Measurements from ENCODE around the gene ZNF223. TPM values are rescaled to one million over a fixed set of nuclear protein-coding genes. Genes with fewer than 3 reads are reported as not detected.

Gene ZNF223
- total and polyA plus RNA-seq, 7 donors: 0.19 to 2.3 (median 1.4) TPM

GRCh38 chr19:44113138-44113783 is 61.4 kb downstream of the ZNF223 start, which contains the start of gene ZNF225:
Gene ZNF225, plus strand, starts transcription at chr19:44113399. Its CDS starts 2,429 bp downstream, at chr19:44115828.
- DNase-seq (peak; percentile 93 to 95), ATAC-seq (peak; percentile 99 to 100 (median 100))
- Histone ChIP-seq H3K27ac (peak within 1 kb of the TSS; percentile 88), H3K36me3 (ENCODE audit: insufficient read depth in 1 of 2, low read depth in 1 of 2) (peaks cover 5 to 33% of the 10 kb centered on the region in 2 donors), H3K27me3 (ENCODE audit: insufficient read depth in 3 of 3, low read length in 2 of 3) (no peaks in the 10 kb centered on the region), H3K4me1 (peaks cover 15% of the 10 kb centered on the region), H3K4me3 (peak within 1 kb of the TSS; percentile 93), H3K9me3 (peaks cover 40% of the 10 kb centered on the region)
- 0% methylated on average over 44 of the region's 44 CpGs for WGBS, 3 donors
- intact Hi-C loops (cut with DNase I): loop anchor here (2.0 to 10.0 kb wide), 5 partner anchors 18 to 242 kb away; partner anchors contain the start of genes ZNF112 (in 1 of the 2), ZNF223 (in 1 of the 2), ZNF224 (in 1 of the 2) and ZNF226 (in 1 of the 2)
- TF ChIP-seq, protein P1, sequence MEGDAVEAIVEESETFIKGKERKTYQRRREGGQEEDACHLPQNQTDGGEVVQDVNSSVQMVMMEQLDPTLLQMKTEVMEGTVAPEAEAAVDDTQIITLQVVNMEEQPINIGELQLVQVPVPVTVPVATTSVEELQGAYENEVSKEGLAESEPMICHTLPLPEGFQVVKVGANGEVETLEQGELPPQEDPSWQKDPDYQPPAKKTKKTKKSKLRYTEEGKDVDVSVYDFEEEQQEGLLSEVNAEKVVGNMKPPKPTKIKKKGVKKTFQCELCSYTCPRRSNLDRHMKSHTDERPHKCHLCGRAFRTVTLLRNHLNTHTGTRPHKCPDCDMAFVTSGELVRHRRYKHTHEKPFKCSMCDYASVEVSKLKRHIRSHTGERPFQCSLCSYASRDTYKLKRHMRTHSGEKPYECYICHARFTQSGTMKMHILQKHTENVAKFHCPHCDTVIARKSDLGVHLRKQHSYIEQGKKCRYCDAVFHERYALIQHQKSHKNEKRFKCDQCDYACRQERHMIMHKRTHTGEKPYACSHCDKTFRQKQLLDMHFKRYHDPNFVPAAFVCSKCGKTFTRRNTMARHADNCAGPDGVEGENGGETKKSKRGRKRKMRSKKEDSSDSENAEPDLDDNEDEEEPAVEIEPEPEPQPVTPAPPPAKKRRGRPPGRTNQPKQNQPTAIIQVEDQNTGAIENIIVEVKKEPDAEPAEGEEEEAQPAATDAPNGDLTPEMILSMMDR (IDR thresholded peaks at IDR 0.05): peak; percentile 10

- DNase-seq: no peak
- TF ChIP-seq, protein P1 (IDR thresholded peaks at IDR 0.05): no peak
- peak in 1 of 4 donors; percentile 9 for ATAC-seq
These were observed 62.1 kb downstream of the ZNF223 start for GRCh38 chr19:44113784-44114390.

More at GRCh38 chr19:44113784-44114390, 62.1 kb downstream of the ZNF223 start:
- Histone ChIP-seq H3K9me3 (peaks cover 34% of the 10 kb centered on the region), H3K4me3 (peak overlapping the region; percentile 93), H3K27ac (peak overlapping the region; percentile 88), H3K4me1 (peaks cover 15% of the 10 kb centered on the region), H3K27me3 (ENCODE audit: insufficient read depth in 3 of 3, low read length in 2 of 3) (no peaks in the 10 kb centered on the region), H3K36me3 (ENCODE audit: insufficient read depth in 1 of 2, low read depth in 1 of 2) (peaks cover 8 to 35% of the 10 kb centered on the region in 2 donors)
- intact Hi-C loops (cut with DNase I): loop anchor here (2.0 to 10.0 kb wide), 5 partner anchors 19 to 241 kb away; partner anchors contain the start of genes ZNF112 (in 1 of the 2), ZNF223 (in 1 of the 2), ZNF224 (in 1 of the 2) and ZNF226 (in 1 of the 2)
- WGBS, 3 donors: 4% methylated on average over 18 of the region's 18 CpGs

Other genes starting within 250 kb of the ZNF223 start
- under 1 TPM; 0.23 to 0.79 (median 0.58) TPM for gene LYPD5, start 249.6 kb upstream of the ZNF223 start, total RNA-seq
- gene LYPD5, start 249.6 kb upstream of the ZNF223 start, polyA plus RNA-seq: under 1 TPM; 0.22 to 0.27 (median 0.26) TPM
- gene ZNF283, start 224.7 kb upstream of the ZNF223 start, total RNA-seq: 1 to 10 TPM; 3.1 to 8.7 (median 4.6) TPM
- 1 to 10 TPM in 2 of 3 donors, under 1 TPM in 1; 0.79 to 7.8 (median 1.0) TPM for gene ZNF283, start 224.7 kb upstream of the ZNF223 start, polyA plus RNA-seq
- 1 to 10 TPM in 2 of 4 donors, under 1 TPM in 2; 0.67 to 2.2 (median 1.3) TPM for gene ZNF404, start 168.1 kb upstream of the ZNF223 start, total RNA-seq
- 1 to 10 TPM in 1 of 3 donors, under 1 TPM in 2; 0.27 to 3.8 (median 0.76) TPM for gene ZNF404, start 168.1 kb upstream of the ZNF223 start, polyA plus RNA-seq
- gene ZNF45, start 116.8 kb upstream of the ZNF223 start, total RNA-seq: 1 to 10 TPM; 3.5 to 9.5 (median 4.9) TPM
- gene ZNF45, start 116.8 kb upstream of the ZNF223 start, polyA plus RNA-seq: 1 to 10 TPM; 2.0 to 7.2 (median 2.3) TPM
- gene ZNF221, start 100.8 kb upstream of the ZNF223 start, total RNA-seq: 1 to 10 TPM in 2 of 4 donors, under 1 TPM in 2; 0.54 to 2.5 (median 1.2) TPM
- under 1 TPM; 0.23 to 0.93 (median 0.75) TPM for gene ZNF221, start 100.8 kb upstream of the ZNF223 start, polyA plus RNA-seq
- gene ZNF155, start 67.8 kb upstream of the ZNF223 start, total RNA-seq: 1 to 10 TPM; 1.5 to 4.0 (median 2.5) TPM
- 1 to 10 TPM; 1.5 to 2.3 (median 1.6) TPM for gene ZNF155, start 67.8 kb upstream of the ZNF223 start, polyA plus RNA-seq
- gene ZNF230, start 49.1 kb upstream of the ZNF223 start, total RNA-seq: 1 to 10 TPM in 3 of 4 donors, under 1 TPM in 1; 0.25 to 1.8 (median 1.2) TPM
- gene ZNF230, start 49.1 kb upstream of the ZNF223 start, polyA plus RNA-seq: 1 to 10 TPM in 1 of 3 donors, under 1 TPM in 2; 0.39 to 1.6 (median 0.55) TPM
- gene ZNF222, start 26.7 kb upstream of the ZNF223 start, total RNA-seq: 1 to 10 TPM in 3 of 4 donors, under 1 TPM in 1; 0.47 to 1.9 (median 1.6) TPM
- gene ZNF222, start 26.7 kb upstream of the ZNF223 start, polyA plus RNA-seq: 1 to 10 TPM; 2.1 to 4.0 (median 2.4) TPM
- 1 to 10 TPM in 2 of 4 donors, under 1 TPM in 2; 0.66 to 1.1 (median 0.91) TPM for gene ZNF284, start 20.1 kb downstream of the ZNF223 start, total RNA-seq
- under 1 TPM; 0.32 to 0.82 (median 0.40) TPM for gene ZNF284, start 20.1 kb downstream of the ZNF223 start, polyA plus RNA-seq
- 10 to 100 TPM in 1 of 4 donors, 1 to 10 TPM in 3; 3.6 to 10.2 (median 6.4) TPM for gene ZNF224, start 42.3 kb downstream of the ZNF223 start, total RNA-seq
- 1 to 10 TPM; 3.2 to 6.8 (median 3.3) TPM for gene ZNF224, start 42.3 kb downstream of the ZNF223 start, polyA plus RNA-seq
- gene ZNF225, start 61.4 kb downstream of the ZNF223 start, total RNA-seq: 1 to 10 TPM in 3 of 4 donors, under 1 TPM in 1; 0.61 to 2.9 (median 1.4) TPM
- 1 to 10 TPM in 1 of 3 donors, under 1 TPM in 2; 0.46 to 1.4 (median 0.66) TPM for gene ZNF225, start 61.4 kb downstream of the ZNF223 start, polyA plus RNA-seq
- gene ZNF234, start 89.5 kb downstream of the ZNF223 start, total RNA-seq: 1 to 10 TPM; 4.0 to 6.4 (median 4.1) TPM
- gene ZNF234, start 89.5 kb downstream of the ZNF223 start, polyA plus RNA-seq: 1 to 10 TPM; 1.1 to 6.5 (median 1.6) TPM
- 1 to 10 TPM; 4.4 to 8.6 (median 7.8) TPM for gene ZNF226, start 113.1 kb downstream of the ZNF223 start, total RNA-seq
- 10 to 100 TPM in 1 of 3 donors, 1 to 10 TPM in 2; 2.5 to 12.0 (median 4.2) TPM for gene ZNF226, start 113.1 kb downstream of the ZNF223 start, polyA plus RNA-seq
- gene ZNF227, start 160.5 kb downstream of the ZNF223 start, total RNA-seq: 10 to 100 TPM in 2 of 4 donors, 1 to 10 TPM in 2; 5.9 to 10.8 (median 10.1) TPM
- gene ZNF227, start 160.5 kb downstream of the ZNF223 start, polyA plus RNA-seq: 10 to 100 TPM in 1 of 3 donors, 1 to 10 TPM in 2; 2.3 to 10.6 (median 2.9) TPM
- 1 to 10 TPM in 2 of 4 donors, under 1 TPM in 2; 0.25 to 4.5 (median 1.1) TPM for gene ZNF233, start 207.8 kb downstream of the ZNF223 start, total RNA-seq
- 1 to 10 TPM in 1 of 3 donors, under 1 TPM in 2; 0.34 to 2.1 (median 0.77) TPM for gene ZNF233, start 207.8 kb downstream of the ZNF223 start, polyA plus RNA-seq

Data from psoas muscle (tissue), 8 donors.